ENCODE results near the gene ARMC6. TPM values are rescaled to one million over a fixed set of nuclear protein-coding genes. Genes with fewer than 3 reads are reported as not detected.

ARMC6 gene
- total and polyA plus RNA-seq, 4 donors: 23.9 to 38.3 (median 29.9) TPM

GRCh38 chr19:19049406-19049805 is 16.0 kb downstream of the ARMC6 start:
- no peak for DNase-seq (ENCODE audit: low spot score)
- no peak overlapping the region for H3K4me3 ChIP-seq (ENCODE audit: low read depth in 1 of 3, low read length in 3 of 3)
- peaks cover 2 to 3% (median 3%) of the 10 kb centered on the region in 4 donors for H3K36me3 ChIP-seq (ENCODE audit: control insufficient read depth in 4 of 4, insufficient read depth in 3 of 4, low read depth in 1 of 4, low read length in 3 of 4)
- peaks cover 1 to 45% (median 20%) of the 10 kb centered on the region in 4 donors for H3K4me1 ChIP-seq (ENCODE audit: control insufficient read depth in 4 of 4, insufficient read depth in 4 of 4, low read length in 3 of 4)
- H3K27ac ChIP-seq (ENCODE audit: low read depth in 1 of 2, low read length in 2 of 2): no peak overlapping the region
- TF ChIP-seq MAX (IDR thresholded peaks at IDR 0.05) (no peak), RAD21 (IDR thresholded peaks at IDR 0.05) (no peak), ATF3 (IDR thresholded peaks at IDR 0.05) (no peak), SP1 (IDR thresholded peaks at IDR 0.05) (no peak), TAF1 (conservative IDR thresholded peaks at IDR 0.05) (no peak), CTCF (IDR thresholded peaks at IDR 0.05; ENCODE audit: low read depth, low read length, missing input control) (no peak), FOXA1 (IDR thresholded peaks at IDR 0.05) (no peak), ZBTB33 (IDR thresholded peaks at IDR 0.05) (no peak)
- no peak overlapping the region for H3K9ac ChIP-seq (ENCODE audit: low read depth in 1 of 2, low read length in 2 of 2)
- no peaks in the 10 kb centered on the region for H3K27me3 ChIP-seq (ENCODE audit: control insufficient read depth in 4 of 4, insufficient read depth in 4 of 4, low read length in 3 of 4)
- 93% methylated on average over 2 of the region's 2 CpGs for WGBS
- no peaks in the 10 kb centered on the region for H3K9me3 ChIP-seq (ENCODE audit: control insufficient read depth in 4 of 4, low read length in 3 of 4)

- TF ChIP-seq SP1 (IDR thresholded peaks at IDR 0.05) (no peak), MAX (IDR thresholded peaks at IDR 0.05) (no peak), HNF4A (conservative IDR thresholded peaks at IDR 0.05) (no peak), FOXA1 (IDR thresholded peaks at IDR 0.05) (no peak)
- no peak overlapping the region for H3K4me3 ChIP-seq (ENCODE audit: low read depth in 1 of 3, low read length in 3 of 3)
- peaks cover 0 to 8% (median 5%) of the 10 kb centered on the region in 4 donors for H3K36me3 ChIP-seq (ENCODE audit: control insufficient read depth in 4 of 4, insufficient read depth in 3 of 4, low read depth in 1 of 4, low read length in 3 of 4)
- no peaks in the 10 kb centered on the region for H3K27me3 ChIP-seq (ENCODE audit: control insufficient read depth in 4 of 4, insufficient read depth in 4 of 4, low read length in 3 of 4)
- H3K9me3 ChIP-seq (ENCODE audit: control insufficient read depth in 4 of 4, low read length in 3 of 4): no peaks in the 10 kb centered on the region
- no peak overlapping the region for H3K9ac ChIP-seq (ENCODE audit: low read depth in 1 of 2, low read length in 2 of 2)
- WGBS: 74% methylated on average over 4 of the region's 4 CpGs
- H3K4me1 ChIP-seq (ENCODE audit: control insufficient read depth in 4 of 4, insufficient read depth in 4 of 4, low read length in 3 of 4): peaks cover 1 to 52% (median 27%) of the 10 kb centered on the region in 4 donors
- no peak for DNase-seq (ENCODE audit: low spot score)
- no peak overlapping the region for H3K27ac ChIP-seq (ENCODE audit: low read depth in 1 of 2, low read length in 2 of 2)
Observed at GRCh38 chr19:19050104-19050503, 16.7 kb downstream of the ARMC6 start.

- 96% methylated on average over 2 of the region's 2 CpGs for WGBS
- Histone ChIP-seq H3K27me3 (ENCODE audit: control insufficient read depth in 4 of 4, insufficient read depth in 4 of 4, low read length in 3 of 4) (no peaks in the 10 kb centered on the region), H3K4me3 (ENCODE audit: low read depth in 1 of 3, low read length in 3 of 3) (no peak overlapping the region), H3K4me1 (ENCODE audit: control insufficient read depth in 4 of 4, insufficient read depth in 4 of 4, low read length in 3 of 4) (peaks cover 1 to 57% (median 33%) of the 10 kb centered on the region in 4 donors), H3K9me3 (ENCODE audit: control insufficient read depth in 4 of 4, low read length in 3 of 4) (no peaks in the 10 kb centered on the region), H3K36me3 (ENCODE audit: control insufficient read depth in 4 of 4, insufficient read depth in 3 of 4, low read depth in 1 of 4, low read length in 3 of 4) (peaks cover 0 to 9% (median 6%) of the 10 kb centered on the region in 4 donors), H3K9ac (ENCODE audit: low read depth in 1 of 2, low read length in 2 of 2) (no peak overlapping the region), H3K27ac (ENCODE audit: low read depth in 1 of 2, low read length in 2 of 2) (peak overlapping the region; percentile 83 to 97)
- DNase-seq (ENCODE audit: low spot score): no peak
- TF ChIP-seq ZBTB33 (IDR thresholded peaks at IDR 0.05) (no peak), REST (IDR thresholded peaks at IDR 0.05) (no peak), NR2F2 (IDR thresholded peaks at IDR 0.05) (no peak), GABPA (IDR thresholded peaks at IDR 0.05 in 1 of 2, conservative IDR thresholded peaks at IDR 0.05 in 1 of 2) (no peak), FOXA2 (IDR thresholded peaks at IDR 0.05) (no peak), YY1 (IDR thresholded peaks at IDR 0.05) (no peak), HNF4A (conservative IDR thresholded peaks at IDR 0.05) (no peak), JUND (IDR thresholded peaks at IDR 0.05) (no peak), RXRA (IDR thresholded peaks at IDR 0.05) (no peak), TAF1 (conservative IDR thresholded peaks at IDR 0.05) (no peak), EGR1 (IDR thresholded peaks at IDR 0.05; ENCODE audit: low read depth in 2 of 2) (no peak), MAX (IDR thresholded peaks at IDR 0.05) (no peak), RAD21 (IDR thresholded peaks at IDR 0.05) (no peak), SP1 (IDR thresholded peaks at IDR 0.05) (no peak)
Observed at GRCh38 chr19:19050731-19051130, 17.3 kb downstream of the ARMC6 start.
